HepG2 (cell line): ENCODE results near the gene HLA-DMB. TPM values are rescaled to one million over a fixed set of nuclear protein-coding genes. Genes with fewer than 3 reads are reported as not detected.
A peak's percentile ranks its signal among the peaks of the same experiment; 100 is the strongest.

Experiments
- EEA1 ChIP-seq: sonication (generic); formaldehyde crosslinking; IDR thresholded peaks from 2 replicates; pipeline ENCODE4 v1.5.1; 2020; ENCODE audit warnings: mild to moderate bottlenecking, missing genetic modification reagents, borderline replicate concordance
- HCFC1 ChIP-seq: fragments of 150-350 bp; IDR thresholded peaks from 2 replicates; pipeline ENCODE4 v1.6.1; 2014; ENCODE audit warnings: low read depth, low read length
- KLF12 ChIP-seq: sonication (generic); formaldehyde crosslinking; IDR thresholded peaks from 2 replicates; pipeline ENCODE4 v1.4.0; 2020; ENCODE audit warnings: missing genetic modification reagents, borderline replicate concordance
- SP140L ChIP-seq: sonication (generic); formaldehyde crosslinking; IDR thresholded peaks from 2 replicates; pipeline ENCODE4 v1.4.0; 2020; ENCODE audit warnings: missing genetic modification reagents, borderline replicate concordance
- ZNF44 ChIP-seq: sonication (generic); formaldehyde crosslinking; IDR thresholded peaks from 2 replicates; pipeline ENCODE4 v1.5.1; 2020; ENCODE audit warnings: mild to moderate bottlenecking, missing genetic modification reagents
- ZNF674 ChIP-seq: sonication (generic); formaldehyde crosslinking; IDR thresholded peaks from 2 replicates; pipeline ENCODE4 v1.5.0; 2020; ENCODE audit warnings: low read depth, mild to moderate bottlenecking, missing genetic modification reagents
- polyA plus RNA-seq, 8 experiments: library from polyadenylated mRNA; depleted of rRNA in 3 of 8; stranded (reverse) in 7 of 8; unstranded in 1 of 8; fragments of >200 nt; fragmentation: Illumina TruSeq in 4 of 8; extraction: Trizol in 4 of 8; gene quantifications; 2 replicates each; pipeline versions ENCODE4 v1.2.1 to v1.2.3, GENCODE V29; 2011 to 2016; ENCODE audit warnings: low read depth in 4 of 8, missing spikeins in 1 of 8, mixed read lengths in 1 of 8; ENCODE audit not compliant: insufficient read depth in 1 of 8
- total RNA-seq, 5 experiments: library from RNA; depleted of rRNA; stranded (reverse); fragments of >200 nt; fragmentation: Illumina TruSeq; extraction: Trizol; gene quantifications; 2 replicates each; pipeline ENCODE4 v1.2.3, GENCODE V29; 2016; ENCODE audit warnings: low read depth in 1 of 5
- TF ChIP-seq, protein P1 (sequence below): IDR thresholded peaks from 2 replicates; pipeline ENCODE4 v1.6.1; 2012; ENCODE audit warnings: low read length, improper control_type of control experiment
- TF ChIP-seq, protein P2 (sequence below): sonication (generic); formaldehyde crosslinking; conservative IDR thresholded peaks from 2 replicates; pipeline ENCODE4 v1.8.0; 2022; ENCODE audit warnings: missing genetic modification reagents
- TF ChIP-seq, protein P3 (sequence below): sonication (generic); formaldehyde crosslinking; IDR thresholded peaks from 2 replicates; pipeline ENCODE4 v1.4.0; 2020; ENCODE audit warnings: missing genetic modification reagents
- TF ChIP-seq, protein P4 (sequence below): sonication (generic); formaldehyde crosslinking; IDR thresholded peaks from 2 replicates; pipeline ENCODE4 v1.4.0; 2020; ENCODE audit warnings: low read depth, mild to moderate bottlenecking, missing genetic modification reagents
- TF ChIP-seq, protein P5 (sequence below): sonication (generic); formaldehyde crosslinking; IDR thresholded peaks from 2 replicates; pipeline ENCODE4 v1.5.1; 2020; ENCODE audit warnings: mild to moderate bottlenecking, missing genetic modification reagents
- TF ChIP-seq, protein P6 (sequence below): conservative IDR thresholded peaks from 2 replicates; pipeline ENCODE4 v1.6.1; 2018; ENCODE audit warnings: missing genetic modification reagents
- TF ChIP-seq, protein P7 (sequence below): sonication (generic); formaldehyde crosslinking; IDR thresholded peaks from 2 replicates; pipeline ENCODE4 v1.9.0; 2021; ENCODE audit warnings: missing genetic modification reagents, borderline replicate concordance

The HLA-DMB gene
- total and polyA plus RNA-seq, 2 of the 13 experiments (the other 11 are each of a cell fraction or from before 2014, with no cell fraction given), result not detected

DNA sequence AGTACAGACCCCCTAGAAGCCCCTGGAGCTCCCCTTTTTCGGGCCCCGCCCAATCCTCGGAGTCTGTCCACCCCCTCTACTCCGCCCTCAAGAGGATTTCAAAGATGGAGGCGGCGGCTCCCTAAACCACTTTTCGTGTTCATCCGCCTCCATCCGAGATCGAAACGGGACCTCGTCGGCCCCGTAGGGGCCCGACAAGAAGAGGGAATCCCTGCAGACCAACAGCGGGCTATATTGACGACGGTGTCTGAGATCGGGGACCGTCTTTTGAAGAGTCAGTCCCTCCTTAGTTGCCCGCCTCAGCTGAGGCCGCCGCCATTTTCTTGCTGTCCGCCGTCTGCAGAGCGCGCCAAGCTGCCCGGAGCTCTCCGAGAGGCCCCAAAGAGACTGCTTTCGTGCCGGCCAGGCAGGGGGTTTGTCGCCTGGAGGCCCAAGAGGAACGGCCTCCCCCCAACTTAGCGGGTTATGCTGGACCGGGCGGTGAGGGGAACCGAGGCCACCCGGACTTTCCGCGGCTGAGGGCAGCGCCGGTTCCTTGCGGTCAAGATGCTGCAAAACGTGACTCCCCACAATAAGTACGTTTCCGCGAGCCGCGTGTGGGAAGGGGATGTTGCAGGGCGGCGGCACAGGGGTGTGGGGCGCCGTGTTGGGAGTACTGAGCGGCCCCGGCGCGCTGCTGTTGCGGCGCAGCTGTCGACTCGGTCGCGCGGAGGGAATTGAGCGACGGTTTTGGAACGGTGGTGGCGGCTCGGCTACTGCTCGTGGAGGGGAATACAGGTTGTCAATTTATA, 31.7 kb upstream of the HLA-DMB start (continued):
- TF ChIP-seq, protein P1, sequence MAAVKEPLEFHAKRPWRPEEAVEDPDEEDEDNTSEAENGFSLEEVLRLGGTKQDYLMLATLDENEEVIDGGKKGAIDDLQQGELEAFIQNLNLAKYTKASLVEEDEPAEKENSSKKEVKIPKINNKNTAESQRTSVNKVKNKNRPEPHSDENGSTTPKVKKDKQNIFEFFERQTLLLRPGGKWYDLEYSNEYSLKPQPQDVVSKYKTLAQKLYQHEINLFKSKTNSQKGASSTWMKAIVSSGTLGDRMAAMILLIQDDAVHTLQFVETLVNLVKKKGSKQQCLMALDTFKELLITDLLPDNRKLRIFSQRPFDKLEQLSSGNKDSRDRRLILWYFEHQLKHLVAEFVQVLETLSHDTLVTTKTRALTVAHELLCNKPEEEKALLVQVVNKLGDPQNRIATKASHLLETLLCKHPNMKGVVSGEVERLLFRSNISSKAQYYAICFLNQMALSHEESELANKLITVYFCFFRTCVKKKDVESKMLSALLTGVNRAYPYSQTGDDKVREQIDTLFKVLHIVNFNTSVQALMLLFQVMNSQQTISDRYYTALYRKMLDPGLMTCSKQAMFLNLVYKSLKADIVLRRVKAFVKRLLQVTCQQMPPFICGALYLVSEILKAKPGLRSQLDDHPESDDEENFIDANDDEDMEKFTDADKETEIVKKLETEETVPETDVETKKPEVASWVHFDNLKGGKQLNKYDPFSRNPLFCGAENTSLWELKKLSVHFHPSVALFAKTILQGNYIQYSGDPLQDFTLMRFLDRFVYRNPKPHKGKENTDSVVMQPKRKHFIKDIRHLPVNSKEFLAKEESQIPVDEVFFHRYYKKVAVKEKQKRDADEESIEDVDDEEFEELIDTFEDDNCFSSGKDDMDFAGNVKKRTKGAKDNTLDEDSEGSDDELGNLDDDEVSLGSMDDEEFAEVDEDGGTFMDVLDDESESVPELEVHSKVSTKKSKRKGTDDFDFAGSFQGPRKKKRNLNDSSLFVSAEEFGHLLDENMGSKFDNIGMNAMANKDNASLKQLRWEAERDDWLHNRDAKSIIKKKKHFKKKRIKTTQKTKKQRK, result no peak
- TF ChIP-seq, protein P2, sequence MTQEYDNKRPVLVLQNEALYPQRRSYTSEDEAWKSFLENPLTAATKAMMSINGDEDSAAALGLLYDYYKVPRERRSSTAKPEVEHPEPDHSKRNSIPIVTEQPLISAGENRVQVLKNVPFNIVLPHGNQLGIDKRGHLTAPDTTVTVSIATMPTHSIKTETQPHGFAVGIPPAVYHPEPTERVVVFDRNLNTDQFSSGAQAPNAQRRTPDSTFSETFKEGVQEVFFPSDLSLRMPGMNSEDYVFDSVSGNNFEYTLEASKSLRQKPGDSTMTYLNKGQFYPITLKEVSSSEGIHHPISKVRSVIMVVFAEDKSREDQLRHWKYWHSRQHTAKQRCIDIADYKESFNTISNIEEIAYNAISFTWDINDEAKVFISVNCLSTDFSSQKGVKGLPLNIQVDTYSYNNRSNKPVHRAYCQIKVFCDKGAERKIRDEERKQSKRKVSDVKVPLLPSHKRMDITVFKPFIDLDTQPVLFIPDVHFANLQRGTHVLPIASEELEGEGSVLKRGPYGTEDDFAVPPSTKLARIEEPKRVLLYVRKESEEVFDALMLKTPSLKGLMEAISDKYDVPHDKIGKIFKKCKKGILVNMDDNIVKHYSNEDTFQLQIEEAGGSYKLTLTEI (CRISPR knock-in tag), result no peak; the same call in 1 of the 2 replicates
- TF ChIP-seq KLF12 (CRISPR knock-in tag), result no peak
- TF ChIP-seq, protein P3, sequence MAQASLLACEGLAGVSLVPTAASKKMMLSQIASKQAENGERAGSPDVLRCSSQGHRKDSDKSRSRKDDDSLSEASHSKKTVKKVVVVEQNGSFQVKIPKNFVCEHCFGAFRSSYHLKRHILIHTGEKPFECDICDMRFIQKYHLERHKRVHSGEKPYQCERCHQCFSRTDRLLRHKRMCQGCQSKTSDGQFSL (CRISPR knock-in tag), result no peak
- TF ChIP-seq, protein P4, sequence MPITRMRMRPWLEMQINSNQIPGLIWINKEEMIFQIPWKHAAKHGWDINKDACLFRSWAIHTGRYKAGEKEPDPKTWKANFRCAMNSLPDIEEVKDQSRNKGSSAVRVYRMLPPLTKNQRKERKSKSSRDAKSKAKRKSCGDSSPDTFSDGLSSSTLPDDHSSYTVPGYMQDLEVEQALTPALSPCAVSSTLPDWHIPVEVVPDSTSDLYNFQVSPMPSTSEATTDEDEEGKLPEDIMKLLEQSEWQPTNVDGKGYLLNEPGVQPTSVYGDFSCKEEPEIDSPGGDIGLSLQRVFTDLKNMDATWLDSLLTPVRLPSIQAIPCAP (CRISPR knock-in tag), result no peak
- TF ChIP-seq ZNF44 (CRISPR knock-in tag), result no peak; the same call in 1 of the 2 replicates
- TF ChIP-seq HCFC1, result no peak
- TF ChIP-seq, protein P5, sequence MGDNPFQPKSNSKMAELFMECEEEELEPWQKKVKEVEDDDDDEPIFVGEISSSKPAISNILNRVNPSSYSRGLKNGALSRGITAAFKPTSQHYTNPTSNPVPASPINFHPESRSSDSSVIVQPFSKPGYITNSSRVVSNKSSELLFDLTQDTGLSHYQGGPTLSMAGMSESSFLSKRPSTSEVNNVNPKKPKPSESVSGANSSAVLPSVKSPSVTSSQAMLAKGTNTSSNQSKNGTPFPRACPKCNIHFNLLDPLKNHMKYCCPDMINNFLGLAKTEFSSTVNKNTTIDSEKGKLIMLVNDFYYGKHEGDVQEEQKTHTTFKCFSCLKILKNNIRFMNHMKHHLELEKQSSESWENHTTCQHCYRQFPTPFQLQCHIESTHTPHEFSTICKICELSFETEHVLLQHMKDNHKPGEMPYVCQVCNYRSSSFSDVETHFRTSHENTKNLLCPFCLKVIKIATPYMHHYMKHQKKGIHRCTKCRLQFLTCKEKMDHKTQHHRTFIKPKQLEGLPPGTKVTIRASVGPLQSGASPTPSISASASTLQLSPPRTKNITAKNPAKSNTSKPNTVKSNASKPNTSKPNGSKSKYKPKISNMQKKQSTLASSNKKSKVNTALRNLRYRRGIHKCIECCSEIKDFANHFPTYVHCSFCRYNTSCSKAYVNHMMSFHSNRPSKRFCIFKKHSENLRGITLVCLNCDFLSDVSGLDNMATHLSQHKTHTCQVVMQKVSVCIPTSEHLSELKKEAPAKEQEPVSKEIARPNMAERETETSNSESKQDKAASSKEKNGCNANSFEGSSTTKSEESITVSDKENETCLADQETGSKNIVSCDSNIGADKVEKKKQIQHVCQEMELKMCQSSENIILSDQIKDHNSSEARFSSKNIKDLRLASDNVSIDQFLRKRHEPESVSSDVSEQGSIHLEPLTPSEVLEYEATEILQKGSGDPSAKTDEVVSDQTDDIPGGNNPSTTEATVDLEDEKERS (CRISPR knock-in tag), result no peak; the same call in 1 of the 2 replicates
- TF ChIP-seq EEA1 (CRISPR knock-in tag), result peak; percentile 60; the same call in 1 of the 2 replicates
- TF ChIP-seq SP140L (CRISPR knock-in tag), result no peak
- TF ChIP-seq, protein P6, sequence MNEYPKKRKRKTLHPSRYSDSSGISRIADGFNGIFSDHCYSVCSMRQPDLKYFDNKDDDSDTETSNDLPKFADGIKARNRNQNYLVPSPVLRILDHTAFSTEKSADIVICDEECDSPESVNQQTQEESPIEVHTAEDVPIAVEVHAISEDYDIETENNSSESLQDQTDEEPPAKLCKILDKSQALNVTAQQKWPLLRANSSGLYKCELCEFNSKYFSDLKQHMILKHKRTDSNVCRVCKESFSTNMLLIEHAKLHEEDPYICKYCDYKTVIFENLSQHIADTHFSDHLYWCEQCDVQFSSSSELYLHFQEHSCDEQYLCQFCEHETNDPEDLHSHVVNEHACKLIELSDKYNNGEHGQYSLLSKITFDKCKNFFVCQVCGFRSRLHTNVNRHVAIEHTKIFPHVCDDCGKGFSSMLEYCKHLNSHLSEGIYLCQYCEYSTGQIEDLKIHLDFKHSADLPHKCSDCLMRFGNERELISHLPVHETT (CRISPR knock-in tag), result no peak
- TF ChIP-seq, protein P7, sequence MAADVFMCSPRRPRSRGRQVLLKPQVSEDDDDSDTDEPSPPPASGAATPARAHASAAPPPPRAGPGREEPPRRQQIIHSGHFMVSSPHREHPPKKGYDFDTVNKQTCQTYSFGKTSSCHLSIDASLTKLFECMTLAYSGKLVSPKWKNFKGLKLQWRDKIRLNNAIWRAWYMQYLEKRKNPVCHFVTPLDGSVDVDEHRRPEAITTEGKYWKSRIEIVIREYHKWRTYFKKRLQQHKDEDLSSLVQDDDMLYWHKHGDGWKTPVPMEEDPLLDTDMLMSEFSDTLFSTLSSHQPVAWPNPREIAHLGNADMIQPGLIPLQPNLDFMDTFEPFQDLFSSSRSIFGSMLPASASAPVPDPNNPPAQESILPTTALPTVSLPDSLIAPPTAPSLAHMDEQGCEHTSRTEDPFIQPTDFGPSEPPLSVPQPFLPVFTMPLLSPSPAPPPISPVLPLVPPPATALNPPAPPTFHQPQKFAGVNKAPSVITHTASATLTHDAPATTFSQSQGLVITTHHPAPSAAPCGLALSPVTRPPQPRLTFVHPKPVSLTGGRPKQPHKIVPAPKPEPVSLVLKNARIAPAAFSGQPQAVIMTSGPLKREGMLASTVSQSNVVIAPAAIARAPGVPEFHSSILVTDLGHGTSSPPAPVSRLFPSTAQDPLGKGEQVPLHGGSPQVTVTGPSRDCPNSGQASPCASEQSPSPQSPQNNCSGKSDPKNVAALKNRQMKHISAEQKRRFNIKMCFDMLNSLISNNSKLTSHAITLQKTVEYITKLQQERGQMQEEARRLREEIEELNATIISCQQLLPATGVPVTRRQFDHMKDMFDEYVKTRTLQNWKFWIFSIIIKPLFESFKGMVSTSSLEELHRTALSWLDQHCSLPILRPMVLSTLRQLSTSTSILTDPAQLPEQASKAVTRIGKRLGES, result no peak
- no peak for TF ChIP-seq ZNF674 (CRISPR knock-in tag)
